Measurements from ENCODE around the gene TOLLIP. TPM values are rescaled to one million over a fixed set of nuclear protein-coding genes. Genes with fewer than 3 reads are reported as not detected.

The TOLLIP gene
- total and polyA plus RNA-seq, 2 of the 4 experiments (the other 2 are of a cell fraction): 19.7 to 42.9 TPM

GRCh38 chr11:1229471-1230120, 79.8 kb downstream of the TOLLIP start:
- Histone ChIP-seq H3K36me3 (ENCODE audit: control insufficient read depth, insufficient read depth, low read length) (no peaks in the 10 kb centered on the region), H2AK5ac (ENCODE audit: low read depth, low read length) (no peak overlapping the region), H3K27ac (ENCODE audit: insufficient read depth, low read length) (no peak overlapping the region), H4K8ac (ENCODE audit: low read depth in 2 of 2, low read length in 2 of 2) (no peak overlapping the region), H3K9me3 (ENCODE audit: control insufficient read depth, insufficient read depth, low read length) (no peaks in the 10 kb centered on the region), H3K56ac (ENCODE audit: extremely low read depth, insufficient read depth, low read length) (no peak overlapping the region), H2BK120ac (ENCODE audit: low read depth, low read length) (no peak overlapping the region), H3K18ac (ENCODE audit: low read depth, low read length) (no peak overlapping the region), H2BK15ac (ENCODE audit: low read depth, low read length) (no peak overlapping the region), H3K27me3 (ENCODE audit: control insufficient read depth, insufficient read depth, low read length) (peaks cover 2% of the 10 kb centered on the region; the same call in 1 of the 2 replicates), H4K5ac (ENCODE audit: low read depth, low read length) (no peak overlapping the region), H3K4me1 (ENCODE audit: control insufficient read depth, insufficient read depth, low read length) (no peaks in the 10 kb centered on the region), H3K4me3 (ENCODE audit: insufficient read depth, low read depth, low read length) (no peak overlapping the region), H3K9ac (ENCODE audit: low read depth, low read length) (no peak overlapping the region), H2AK9ac (replicated peaks; ENCODE audit: low read depth, low read length, poor library complexity) (no peak overlapping the region), H2BK5ac (ENCODE audit: low read depth, low read length, poor library complexity, severe bottlenecking) (no peak overlapping the region), H3K9me1 (ENCODE audit: insufficient read depth, low read length) (no peaks in the 10 kb centered on the region), H3K4ac (ENCODE audit: low read depth, low read length) (no peak overlapping the region), H2BK20ac (ENCODE audit: low read depth, low read length) (no peak overlapping the region), H2AFZ (replicated peaks; ENCODE audit: low read length, poor library complexity) (no peak overlapping the region), H3K14ac (replicated peaks; ENCODE audit: low read depth, low read length) (no peak overlapping the region), H3K23ac (ENCODE audit: low read depth, low read length) (no peak overlapping the region), H3K79me1 (ENCODE audit: low read depth in 1 of 2, low read length in 2 of 2) (no peaks in the 10 kb centered on the region), H3K4me2 (ENCODE audit: low read depth, low read length) (no peak overlapping the region), H4K20me1 (ENCODE audit: insufficient read depth, low read length) (no peaks in the 10 kb centered on the region; the same call in 1 of the 2 replicates), H4K91ac (ENCODE audit: insufficient read depth, low read depth, low read length) (no peak overlapping the region)
- TF ChIP-seq CHD1 (IDR thresholded peaks at IDR 0.05; ENCODE audit: low read depth, low read length): no peak
- TF ChIP-seq RCOR1 (IDR thresholded peaks at IDR 0.05; ENCODE audit: insufficient replicate concordance, low read length): no peak
- no peak for TF ChIP-seq POLR2A (IDR thresholded peaks at IDR 0.05; ENCODE audit: low read depth, low read length)
- no peak for TF ChIP-seq MAZ (IDR thresholded peaks at IDR 0.05; ENCODE audit: borderline replicate concordance, low read depth, low read length)
- no peak for TF ChIP-seq MXI1 (IDR thresholded peaks at IDR 0.05; ENCODE audit: borderline replicate concordance, low read depth, low read length)
- no peak for TF ChIP-seq NFE2L2 (IDR thresholded peaks at IDR 0.05; ENCODE audit: low read depth, low read length)
- TF ChIP-seq FOS (IDR thresholded peaks at IDR 0.05; ENCODE audit: low read depth, low read length): no peak
- TF ChIP-seq RFX5 (IDR thresholded peaks at IDR 0.05; ENCODE audit: low read depth, low read length): no peak
- TF ChIP-seq BHLHE40 (IDR thresholded peaks at IDR 0.05; ENCODE audit: low read depth, low read length): no peak
- no peak for TF ChIP-seq USF2 (IDR thresholded peaks at IDR 0.05; ENCODE audit: low read depth, low read length)
- no peak for TF ChIP-seq CEBPB (IDR thresholded peaks at IDR 0.05; ENCODE audit: low read depth, low read length)
- in situ Hi-C loops (cut with MboI; ENCODE audit: low sequenced_read_pairs): no loop called here
- WGBS, 2 experiments (ENCODE audit: extremely low coverage in 2 of 2, insufficient read length in 1 of 2): 79% methylated on average over 13 of the region's 27 CpGs; no CpG with 5 or more reads in 1 of the 2 experiments
- DNase-seq: no peak
- ChIA-PET POLR2A (ENCODE audit: unreplicated experiment) (no interaction called here), CTCF (interaction anchor here (0.6 kb wide), 1 partner anchor 136 kb away, joined by 3 read pairs; no protein-coding TSS in a partner anchor)
- intact Hi-C loops (cut with micrococcal nuclease): no loop called here
- ATAC-seq (ENCODE audit: low read depth): no peak
- dilution Hi-C loops (cut with HindIII; ENCODE audit: low sequenced_read_pairs, unreplicated experiment): no loop called here
- BruUV-seq (replicated peaks): no TSS peak

Data from IMR-90 (cell line).